ENCODE results near the gene FAIM2.
"Not testable (repeated sequence)": the region's sequence is repeated elsewhere in the genome, so short reads cannot be mapped to it uniquely, and the experiment has no call there.

The FAIM2 gene

DNA sequence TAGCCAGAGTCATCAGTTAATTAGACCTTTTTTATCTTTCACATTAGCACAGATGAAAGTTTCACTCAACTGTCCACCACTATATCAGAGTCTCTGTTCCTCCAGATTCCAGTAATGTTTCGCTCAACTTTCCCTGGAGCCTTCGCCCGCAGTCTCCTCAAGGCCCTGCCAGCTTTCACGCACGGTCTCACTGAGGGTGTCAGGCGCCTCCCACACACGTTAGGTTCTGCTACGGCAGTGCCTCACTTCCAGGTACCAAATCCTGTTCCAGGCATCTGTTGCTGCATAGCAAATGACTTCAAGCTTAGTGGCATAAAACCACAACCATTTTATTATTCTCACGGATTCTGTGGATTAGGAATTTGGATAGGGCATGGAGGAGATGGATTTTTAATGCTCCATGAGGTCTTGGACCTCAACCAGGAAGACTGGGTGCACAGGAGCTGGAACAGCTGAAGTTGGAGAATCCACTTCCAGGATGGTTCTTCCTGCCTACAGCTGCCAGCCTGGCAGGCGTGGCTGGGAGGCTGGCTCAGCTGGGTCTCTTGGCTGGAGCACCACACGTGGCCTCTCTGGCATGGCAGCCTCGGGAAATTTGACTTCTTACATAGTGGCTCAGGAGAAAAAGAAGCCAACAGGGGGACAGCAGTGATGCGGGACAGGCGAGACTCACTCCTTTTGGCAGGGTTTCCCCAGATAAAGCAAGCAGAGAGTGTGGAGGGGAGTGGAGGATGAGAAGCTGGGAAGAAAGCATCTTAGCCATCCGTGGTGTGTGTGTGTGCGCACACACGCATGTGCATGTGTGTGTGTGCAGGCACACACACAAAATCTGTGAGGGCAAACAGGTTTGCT, 39.5 kb downstream of the FAIM2 start:
- Histone ChIP-seq H3K4me1 (ENCODE audit: insufficient read depth, low read length) (no peaks in the 10 kb centered on the region), H3K4me3 (ENCODE audit: low read length) (no peak overlapping the region), H3K27me3 (ENCODE audit: insufficient read depth, low read length) (peaks cover 11% of the 10 kb centered on the region), H2AFZ (ENCODE audit: low read depth, low read length) (no peak overlapping the region), H3K36me3 (ENCODE audit: insufficient read depth, low read length) (no peaks in the 10 kb centered on the region), H3K9me3 (ENCODE audit: low read length) (no peaks in the 10 kb centered on the region)

DNA sequence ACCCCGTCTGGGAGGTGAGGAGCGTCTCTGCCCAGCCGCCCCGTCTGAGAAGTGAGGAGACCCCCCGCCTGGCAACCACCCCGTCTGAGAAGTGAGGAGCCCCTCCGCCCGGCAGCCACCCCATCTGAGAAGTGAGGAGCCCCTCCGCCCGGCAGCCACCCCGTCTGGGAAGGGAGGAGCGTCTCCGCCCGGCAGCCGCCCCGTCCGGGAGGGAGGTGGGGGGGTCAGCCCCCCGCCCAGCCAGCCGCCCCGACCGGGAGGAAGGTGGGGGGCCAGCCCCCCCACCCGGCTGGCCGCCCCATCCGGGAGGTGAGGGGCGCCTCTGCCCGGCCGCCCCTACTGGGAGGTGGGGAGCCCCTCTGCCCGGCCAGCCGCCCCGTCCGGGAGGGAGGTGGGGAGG, 42.8 kb downstream of the FAIM2 start:
- H3K4me3 ChIP-seq (ENCODE audit: low read length); H3K4me1 ChIP-seq (ENCODE audit: insufficient read depth, low read length); H3K27me3 ChIP-seq (ENCODE audit: insufficient read depth, low read length); H2AFZ ChIP-seq (ENCODE audit: low read depth, low read length); H3K36me3 ChIP-seq (ENCODE audit: insufficient read depth, low read length); H3K9me3 ChIP-seq (ENCODE audit: low read length): not testable (repeated sequence)

DNA sequence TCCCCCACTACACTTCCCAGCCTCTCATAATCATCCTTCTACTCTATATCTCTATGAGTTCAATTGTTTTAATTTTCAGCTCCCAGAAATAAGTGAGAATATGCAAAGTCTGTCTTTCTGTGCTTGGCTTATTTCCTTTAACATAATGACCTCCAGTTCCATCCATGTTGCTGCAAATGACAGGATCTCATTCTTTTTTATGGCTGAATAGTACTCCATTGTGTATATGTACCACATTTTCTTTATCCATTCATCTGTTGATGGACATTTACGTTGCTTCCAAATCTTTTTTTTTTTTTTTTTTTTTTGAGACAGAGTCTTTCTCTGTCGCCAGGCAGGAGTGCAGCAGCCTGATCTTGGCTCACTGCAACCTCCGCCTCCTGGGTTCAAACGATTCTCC, 47.8 kb downstream of the FAIM2 start:
- not testable (repeated sequence) for H3K4me3 ChIP-seq (ENCODE audit: low read length); H2AFZ ChIP-seq (ENCODE audit: low read depth, low read length); H3K36me3 ChIP-seq (ENCODE audit: insufficient read depth, low read length); H3K9me3 ChIP-seq (ENCODE audit: low read length); H3K4me1 ChIP-seq (ENCODE audit: insufficient read depth, low read length); H3K27me3 ChIP-seq (ENCODE audit: insufficient read depth, low read length)

DNA sequence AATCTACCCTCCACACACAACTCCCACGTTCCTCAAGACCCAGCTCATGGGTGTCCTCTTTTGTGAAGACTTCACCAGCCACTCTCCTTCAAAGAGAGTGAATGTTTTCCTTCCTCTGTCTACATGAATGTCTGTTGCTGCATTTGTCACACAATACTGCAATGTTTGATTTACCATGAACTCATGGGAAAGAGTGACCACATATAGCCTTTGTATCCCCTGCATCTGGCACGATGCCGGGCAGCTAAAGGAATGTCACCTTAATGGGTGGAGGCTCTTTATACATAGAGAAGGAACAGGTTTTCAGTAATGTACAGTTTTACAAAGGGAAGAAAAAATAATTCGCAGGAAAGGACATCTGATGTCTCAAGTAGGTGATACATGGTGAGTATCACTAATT, 48.7 kb downstream of the FAIM2 start:
- no peaks in the 10 kb centered on the region for H3K36me3 ChIP-seq (ENCODE audit: insufficient read depth, low read length)
- no peak overlapping the region for H2AFZ ChIP-seq (ENCODE audit: low read depth, low read length)
- H3K27me3 ChIP-seq (ENCODE audit: insufficient read depth, low read length): peaks cover 7% of the 10 kb centered on the region
- no peak overlapping the region for H3K4me3 ChIP-seq (ENCODE audit: low read length)
- H3K4me1 ChIP-seq (ENCODE audit: insufficient read depth, low read length): no peaks in the 10 kb centered on the region
- no peaks in the 10 kb centered on the region for H3K9me3 ChIP-seq (ENCODE audit: low read length)

DNA sequence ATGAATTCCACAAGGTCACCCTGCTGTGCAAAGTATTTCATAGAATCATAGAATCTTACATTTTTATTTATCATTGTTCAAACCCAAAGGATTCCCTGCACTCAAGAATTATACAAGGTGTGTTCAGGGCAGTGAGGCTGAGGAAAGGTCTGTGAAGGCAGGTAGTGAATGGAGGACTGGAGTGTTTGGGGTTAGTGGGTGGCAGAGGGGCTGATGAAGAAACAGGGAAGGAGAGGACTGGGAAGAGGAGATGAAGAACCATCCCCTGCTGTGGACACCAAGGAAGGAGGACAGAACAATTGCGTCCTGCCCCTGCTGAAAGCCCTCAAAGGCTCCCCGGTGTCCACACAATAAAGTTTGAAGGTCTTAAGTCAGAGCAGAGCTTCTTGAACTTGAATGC, 50.0 kb downstream of the FAIM2 start:
- H3K27me3 ChIP-seq (ENCODE audit: insufficient read depth, low read length): peaks cover 7% of the 10 kb centered on the region
- no peaks in the 10 kb centered on the region for H3K36me3 ChIP-seq (ENCODE audit: insufficient read depth, low read length)
- no peaks in the 10 kb centered on the region for H3K9me3 ChIP-seq (ENCODE audit: low read length)
- no peak overlapping the region for H3K4me3 ChIP-seq (ENCODE audit: low read length)
- H3K4me1 ChIP-seq (ENCODE audit: insufficient read depth, low read length): no peaks in the 10 kb centered on the region
- no peak overlapping the region for H2AFZ ChIP-seq (ENCODE audit: low read depth, low read length)

DNA sequence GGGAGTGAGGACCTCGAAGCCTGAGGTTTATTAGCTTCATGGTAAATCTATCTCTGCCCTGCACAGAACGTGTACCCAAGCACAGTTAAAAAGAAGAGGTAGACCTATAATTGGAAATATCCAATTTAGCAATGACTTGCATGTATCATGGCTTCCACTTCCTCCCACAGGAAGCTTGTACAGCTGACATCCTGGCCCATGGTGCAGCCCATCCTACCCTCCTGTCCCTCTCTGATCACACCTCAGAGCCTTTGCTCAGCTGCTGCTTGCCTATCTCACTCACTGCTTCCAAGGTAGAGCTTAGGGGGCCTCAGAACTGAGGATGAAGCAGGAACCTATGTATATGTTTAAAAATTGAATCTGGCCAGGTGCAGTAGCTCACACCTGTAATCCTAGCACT, 56.5 kb downstream of the FAIM2 start:
- H3K27me3 ChIP-seq (ENCODE audit: insufficient read depth, low read length): peaks cover 6% of the 10 kb centered on the region
- no peaks in the 10 kb centered on the region for H3K9me3 ChIP-seq (ENCODE audit: low read length)
- no peaks in the 10 kb centered on the region for H3K36me3 ChIP-seq (ENCODE audit: insufficient read depth, low read length)
- H3K4me1 ChIP-seq (ENCODE audit: insufficient read depth, low read length): peaks cover 7% of the 10 kb centered on the region
- H3K4me3 ChIP-seq (ENCODE audit: low read length): no peak overlapping the region
- no peak overlapping the region for H2AFZ ChIP-seq (ENCODE audit: low read depth, low read length)

DNA sequence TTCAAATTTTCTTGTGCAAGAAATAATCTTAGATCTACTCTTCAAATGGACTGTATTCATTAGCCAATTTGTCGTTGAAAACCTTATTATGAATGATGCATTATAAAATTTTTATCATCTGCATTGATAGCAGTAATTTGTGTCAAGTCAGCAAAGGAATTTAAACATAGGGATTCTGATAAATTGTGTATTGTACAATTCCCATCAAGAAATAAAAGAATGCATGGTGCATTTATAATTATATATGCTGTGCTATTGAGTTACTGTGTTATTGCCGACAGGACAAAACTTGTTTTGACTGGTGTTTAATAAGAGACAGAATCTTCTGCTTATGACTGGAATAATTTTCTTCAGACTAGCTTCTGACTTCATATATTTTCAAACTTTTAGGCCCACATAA, 57.7 kb downstream of the FAIM2 start:
- no peaks in the 10 kb centered on the region for H3K36me3 ChIP-seq (ENCODE audit: insufficient read depth, low read length)
- H2AFZ ChIP-seq (ENCODE audit: low read depth, low read length): no peak overlapping the region
- peaks cover 12% of the 10 kb centered on the region for H3K4me1 ChIP-seq (ENCODE audit: insufficient read depth, low read length)
- H3K27me3 ChIP-seq (ENCODE audit: insufficient read depth, low read length): peaks cover 3% of the 10 kb centered on the region
- H3K9me3 ChIP-seq (ENCODE audit: low read length): no peaks in the 10 kb centered on the region
- no peak overlapping the region for H3K4me3 ChIP-seq (ENCODE audit: low read length)

DNA sequence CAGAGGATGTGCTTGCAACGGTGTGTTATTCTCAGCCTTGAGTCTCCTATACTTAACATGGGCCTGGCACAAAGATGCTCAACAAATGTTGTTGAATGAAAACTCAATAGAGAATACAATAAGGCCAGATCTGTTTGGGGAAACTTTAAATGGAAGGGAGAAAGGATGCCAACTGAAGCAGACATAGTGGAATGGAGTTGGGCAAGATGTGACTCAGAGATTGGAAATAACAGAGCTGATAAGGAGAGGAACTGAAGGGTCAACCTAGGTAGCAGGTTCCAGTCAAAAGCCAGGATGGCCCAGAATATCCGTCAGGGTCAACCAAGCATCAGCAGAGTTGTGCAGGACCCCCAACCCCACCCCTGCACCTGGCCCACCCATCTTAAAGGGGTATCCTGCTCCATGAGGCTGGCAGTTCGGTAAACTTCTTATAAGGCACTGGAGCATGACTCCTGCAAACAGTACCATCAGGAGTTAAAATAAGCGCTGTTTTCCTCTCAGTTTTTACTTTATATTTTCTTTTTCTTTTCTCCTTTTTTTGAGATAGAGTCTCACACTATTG, 59.7 kb downstream of the FAIM2 start:
- Histone ChIP-seq H2AFZ (ENCODE audit: low read depth, low read length) (peak overlapping the region; percentile 79), H3K36me3 (ENCODE audit: insufficient read depth, low read length) (no peaks in the 10 kb centered on the region), H3K4me1 (ENCODE audit: insufficient read depth, low read length) (peaks cover 12% of the 10 kb centered on the region), H3K27me3 (ENCODE audit: insufficient read depth, low read length) (peaks cover 3% of the 10 kb centered on the region), H3K4me3 (ENCODE audit: low read length) (no peak overlapping the region), H3K9me3 (ENCODE audit: low read length) (no peaks in the 10 kb centered on the region)

DNA sequence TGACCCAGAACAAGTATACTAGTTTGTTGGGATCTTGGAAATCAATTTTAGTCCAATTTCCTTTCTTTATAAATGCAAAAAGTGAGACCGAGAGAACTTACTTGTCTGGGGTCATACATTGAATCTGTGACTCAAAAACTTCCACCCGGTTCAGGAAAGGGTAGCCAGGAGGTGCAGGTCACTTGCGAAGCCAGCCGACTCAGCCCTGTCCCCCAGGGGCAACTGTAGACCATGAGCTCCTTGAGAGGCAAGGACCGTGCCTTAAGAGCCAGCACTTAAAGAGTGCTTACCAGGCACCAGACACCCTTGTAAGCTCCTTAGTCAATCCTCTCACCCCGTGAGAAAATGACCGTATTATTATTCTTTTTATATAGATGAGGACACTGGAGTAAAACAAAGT, 60.3 kb downstream of the FAIM2 start:
- Histone ChIP-seq H3K27me3 (ENCODE audit: insufficient read depth, low read length) (peaks cover 3% of the 10 kb centered on the region), H3K4me3 (ENCODE audit: low read length) (peak overlapping the region; percentile 95), H3K9me3 (ENCODE audit: low read length) (no peaks in the 10 kb centered on the region), H2AFZ (ENCODE audit: low read depth, low read length) (peak overlapping the region; percentile 79), H3K4me1 (ENCODE audit: insufficient read depth, low read length) (peaks cover 12% of the 10 kb centered on the region), H3K36me3 (ENCODE audit: insufficient read depth, low read length) (peaks cover 3% of the 10 kb centered on the region)

DNA sequence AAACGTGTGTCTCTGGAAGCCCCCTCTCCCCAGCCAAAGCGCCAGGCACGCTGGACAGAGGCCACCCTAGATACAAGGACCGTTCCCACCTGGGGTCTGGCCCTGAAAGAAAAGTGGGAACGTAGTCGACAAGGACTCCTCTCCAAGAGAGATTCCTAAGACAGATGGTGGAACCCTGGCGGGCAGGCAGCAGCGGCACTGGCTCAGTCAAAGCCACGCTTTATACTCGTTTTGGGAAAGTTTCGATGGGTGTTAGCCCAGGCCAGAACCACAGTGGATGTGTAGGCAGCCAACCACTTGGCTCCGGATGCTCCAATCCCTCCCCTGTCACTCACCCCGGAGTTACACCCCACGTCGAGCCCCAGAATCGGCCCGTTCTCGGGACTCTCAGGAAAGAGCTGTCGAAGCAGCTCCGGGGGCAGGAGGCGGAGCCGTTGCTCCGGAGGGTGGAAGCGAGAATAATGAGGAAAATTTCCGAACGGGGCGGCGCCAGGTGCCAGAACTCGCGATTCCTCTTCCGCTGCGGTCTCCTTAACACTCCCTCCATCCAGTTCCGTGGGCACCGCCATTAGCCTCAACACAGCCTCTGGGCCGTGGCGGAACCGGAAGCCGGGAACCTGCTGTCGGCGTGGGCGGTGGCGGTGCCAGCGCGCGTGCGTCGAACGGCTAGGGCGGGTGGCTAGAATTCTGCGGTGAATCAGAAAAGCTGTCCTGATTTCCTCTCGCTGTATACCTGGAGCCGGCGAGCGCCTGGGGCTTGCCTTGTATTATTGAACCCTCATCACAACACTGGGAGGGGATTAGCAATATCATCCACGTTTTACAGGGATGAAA, 61.0 kb downstream of the FAIM2 start, which contains the start of gene BCDIN3D:
BCDIN3D (minus strand) TSS at position 588 of the 834 bp plus-strand sequence; CDS start at position 569, 19 bp downstream.
- Histone ChIP-seq H3K27me3 (ENCODE audit: insufficient read depth, low read length) (no peaks in the 10 kb centered on the region), H3K9me3 (ENCODE audit: low read length) (no peaks in the 10 kb centered on the region), H2AFZ (ENCODE audit: low read depth, low read length) (peak within 1 kb of the TSS; percentile 79), H3K4me1 (ENCODE audit: insufficient read depth, low read length) (peaks cover 12% of the 10 kb centered on the region), H3K4me3 (ENCODE audit: low read length) (peak within 1 kb of the TSS; percentile 95), H3K36me3 (ENCODE audit: insufficient read depth, low read length) (peaks cover 8% of the 10 kb centered on the region)

DNA sequence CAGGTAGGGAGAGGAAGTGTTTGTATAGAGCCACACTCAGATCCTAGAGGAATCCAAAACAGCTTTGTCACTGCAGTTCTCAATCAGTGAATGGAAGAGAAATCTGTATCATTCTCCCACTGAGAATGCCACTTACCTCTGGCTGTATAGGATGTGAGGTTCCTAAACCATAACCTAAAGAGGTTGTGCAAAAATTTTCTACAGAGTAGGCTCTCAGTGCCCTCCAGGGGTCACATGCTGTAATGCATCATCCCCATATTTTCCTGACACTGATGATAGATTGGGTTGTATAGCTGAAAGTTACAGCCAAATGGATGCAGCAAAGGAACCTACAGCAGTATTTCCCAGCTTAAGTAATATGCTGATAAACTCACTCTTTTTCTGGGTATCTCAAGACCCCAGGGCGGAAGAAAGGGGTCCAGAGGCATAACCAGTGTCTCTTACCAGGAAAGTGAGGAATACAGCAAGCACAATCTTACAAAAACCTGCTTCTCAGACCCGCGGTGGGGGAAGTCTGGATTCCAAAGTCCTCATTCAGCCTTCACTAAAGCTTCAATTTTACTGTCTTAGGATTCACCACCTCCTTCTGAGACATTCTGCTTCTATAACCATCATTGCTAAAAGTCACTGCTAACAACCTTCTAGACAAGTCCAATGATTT, 64.6 kb downstream of the FAIM2 start:
- H3K27me3 ChIP-seq (ENCODE audit: insufficient read depth, low read length): no peaks in the 10 kb centered on the region
- H3K36me3 ChIP-seq (ENCODE audit: insufficient read depth, low read length): peaks cover 8% of the 10 kb centered on the region
- no peaks in the 10 kb centered on the region for H3K9me3 ChIP-seq (ENCODE audit: low read length)
- peaks cover 12% of the 10 kb centered on the region for H3K4me1 ChIP-seq (ENCODE audit: insufficient read depth, low read length)
- H2AFZ ChIP-seq (ENCODE audit: low read depth, low read length): no peak overlapping the region
- no peak overlapping the region for H3K4me3 ChIP-seq (ENCODE audit: low read length)

DNA sequence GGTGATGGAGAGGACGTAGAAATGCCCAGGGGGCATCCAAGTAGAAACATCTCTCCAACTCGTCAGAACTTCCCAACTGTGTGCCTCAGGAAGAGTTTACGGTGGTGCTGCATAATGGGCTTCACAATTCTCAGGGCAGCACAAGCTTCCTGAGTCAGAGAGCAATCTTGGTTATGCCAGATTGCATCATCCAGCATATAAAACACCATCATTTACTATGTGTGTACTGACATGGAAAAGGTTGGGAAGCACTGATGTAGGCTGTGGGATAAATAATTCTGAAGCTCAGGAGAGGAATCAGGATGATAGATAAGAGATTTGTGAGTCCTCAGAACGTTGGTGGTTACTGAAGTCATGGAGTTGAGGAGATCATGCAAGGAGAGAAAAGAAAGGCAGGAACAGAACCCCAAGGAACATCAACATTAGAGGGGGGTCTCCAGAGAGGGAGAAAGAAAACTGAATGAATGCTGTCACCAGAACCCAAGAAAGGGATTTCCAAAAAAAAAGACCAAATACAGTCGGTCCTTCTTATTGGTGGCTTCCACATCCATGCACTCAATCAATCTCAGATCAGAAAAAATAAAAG, 70.8 kb downstream of the FAIM2 start:
- Histone ChIP-seq H3K4me3 (ENCODE audit: low read length) (no peak overlapping the region), H3K4me1 (ENCODE audit: insufficient read depth, low read length) (peaks cover 6% of the 10 kb centered on the region), H3K36me3 (ENCODE audit: insufficient read depth, low read length) (peaks cover 1% of the 10 kb centered on the region), H3K27me3 (ENCODE audit: insufficient read depth, low read length) (no peaks in the 10 kb centered on the region), H3K9me3 (ENCODE audit: low read length) (no peaks in the 10 kb centered on the region), H2AFZ (ENCODE audit: low read depth, low read length) (no peak overlapping the region)

All from neuron (in vitro differentiated cells).